Panc1 (cell line): ENCODE measurements around the gene AHRR.

Source experiments
- POLR2AphosphoS5 ChIP-seq: IDR thresholded peaks from 2 replicates; pipeline ENCODE4 v1.6.1; 2012; ENCODE audit warnings: mild to moderate bottlenecking, low read depth, low read length, moderate library complexity
- REST ChIP-seq, 2 experiments: IDR thresholded peaks; 2 replicates each; pipeline ENCODE4 v1.6.1; 2011 to 2012; ENCODE audit warnings: low read depth in 2 of 2, control low read depth in 1 of 2, low read length in 1 of 2, mild to moderate bottlenecking in 1 of 2, moderate library complexity in 1 of 2; ENCODE audit not compliant: insufficient read depth in 1 of 2
- TCF7L2 ChIP-seq: IDR thresholded peaks from 2 replicates; pipeline ENCODE4 v1.6.1; 2011; ENCODE audit warnings: mild to moderate bottlenecking, low read depth, low read length, inconsistent platforms
- TF ChIP-seq, protein P1 (sequence below): fragments of 450-650 bp; IDR thresholded peaks from 2 replicates; pipeline ENCODE4 v1.5.1; 2017; ENCODE audit warnings: mild to moderate bottlenecking

GRCh38 chr5:310516-310915, 11.0 kb upstream of the AHRR start:
- TF ChIP-seq, protein P1, sequence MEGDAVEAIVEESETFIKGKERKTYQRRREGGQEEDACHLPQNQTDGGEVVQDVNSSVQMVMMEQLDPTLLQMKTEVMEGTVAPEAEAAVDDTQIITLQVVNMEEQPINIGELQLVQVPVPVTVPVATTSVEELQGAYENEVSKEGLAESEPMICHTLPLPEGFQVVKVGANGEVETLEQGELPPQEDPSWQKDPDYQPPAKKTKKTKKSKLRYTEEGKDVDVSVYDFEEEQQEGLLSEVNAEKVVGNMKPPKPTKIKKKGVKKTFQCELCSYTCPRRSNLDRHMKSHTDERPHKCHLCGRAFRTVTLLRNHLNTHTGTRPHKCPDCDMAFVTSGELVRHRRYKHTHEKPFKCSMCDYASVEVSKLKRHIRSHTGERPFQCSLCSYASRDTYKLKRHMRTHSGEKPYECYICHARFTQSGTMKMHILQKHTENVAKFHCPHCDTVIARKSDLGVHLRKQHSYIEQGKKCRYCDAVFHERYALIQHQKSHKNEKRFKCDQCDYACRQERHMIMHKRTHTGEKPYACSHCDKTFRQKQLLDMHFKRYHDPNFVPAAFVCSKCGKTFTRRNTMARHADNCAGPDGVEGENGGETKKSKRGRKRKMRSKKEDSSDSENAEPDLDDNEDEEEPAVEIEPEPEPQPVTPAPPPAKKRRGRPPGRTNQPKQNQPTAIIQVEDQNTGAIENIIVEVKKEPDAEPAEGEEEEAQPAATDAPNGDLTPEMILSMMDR = no peak
- TF ChIP-seq REST (IDR thresholded peaks at IDR 0.05; ENCODE audit: insufficient read depth in 1 of 2, low read depth in 2 of 2, low read length in 1 of 2) = no peak
- TF ChIP-seq POLR2AphosphoS5 = no peak
- TF ChIP-seq TCF7L2 = no peak
